ENCODE data around the gene ADNP2.

ADNP2 gene

DNA sequence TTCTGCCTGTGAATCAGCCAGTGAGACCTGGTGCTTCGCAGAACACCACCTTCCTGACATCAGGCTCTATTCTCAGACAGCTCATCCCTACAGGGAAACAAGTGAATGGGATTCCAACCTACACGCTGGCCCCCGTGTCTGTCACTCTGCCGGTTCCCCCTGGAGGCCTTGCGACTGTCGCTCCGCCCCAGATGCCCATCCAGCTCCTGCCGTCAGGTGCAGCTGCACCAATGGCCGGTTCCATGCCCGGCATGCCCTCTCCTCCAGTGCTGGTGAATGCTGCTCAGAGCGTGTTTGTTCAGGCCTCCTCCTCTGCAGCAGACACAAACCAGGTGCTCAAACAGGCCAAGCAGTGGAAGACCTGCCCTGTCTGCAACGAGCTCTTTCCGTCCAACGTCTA lies 28.1 kb downstream of the ADNP2 start:
- no peak for TF ChIP-seq ZNF792 (tag by site-specific recombination; IDR thresholded peaks at IDR 0.05)
- TF ChIP-seq GLIS1 (tag by site-specific recombination; IDR thresholded peaks at IDR 0.05): no peak
- TF ChIP-seq ZNF645 (tag by site-specific recombination; IDR thresholded peaks at IDR 0.05): no peak
- no peak for TF ChIP-seq ZNF580 (tag by site-specific recombination; IDR thresholded peaks at IDR 0.05)
- TF ChIP-seq ZNF112 (tag by site-specific recombination; IDR thresholded peaks at IDR 0.05): no peak
- TF ChIP-seq ZNF302 (tag by site-specific recombination; IDR thresholded peaks at IDR 0.05; ENCODE audit: low read depth): no peak
- no peak for TF ChIP-seq ZNF114 (tag by site-specific recombination; IDR thresholded peaks at IDR 0.05)
- no peak for TF ChIP-seq ZNF202 (tag by site-specific recombination; IDR thresholded peaks at IDR 0.05; ENCODE audit: borderline replicate concordance)
- no peak for TF ChIP-seq ZNF354C (tag by site-specific recombination; IDR thresholded peaks at IDR 0.05; ENCODE audit: borderline replicate concordance, low read depth)
- no peak for TF ChIP-seq ZNF426 (tag by site-specific recombination; IDR thresholded peaks at IDR 0.05)
- TF ChIP-seq ZSCAN23 (tag by site-specific recombination; IDR thresholded peaks at IDR 0.05): no peak
- TF ChIP-seq, protein P1, sequence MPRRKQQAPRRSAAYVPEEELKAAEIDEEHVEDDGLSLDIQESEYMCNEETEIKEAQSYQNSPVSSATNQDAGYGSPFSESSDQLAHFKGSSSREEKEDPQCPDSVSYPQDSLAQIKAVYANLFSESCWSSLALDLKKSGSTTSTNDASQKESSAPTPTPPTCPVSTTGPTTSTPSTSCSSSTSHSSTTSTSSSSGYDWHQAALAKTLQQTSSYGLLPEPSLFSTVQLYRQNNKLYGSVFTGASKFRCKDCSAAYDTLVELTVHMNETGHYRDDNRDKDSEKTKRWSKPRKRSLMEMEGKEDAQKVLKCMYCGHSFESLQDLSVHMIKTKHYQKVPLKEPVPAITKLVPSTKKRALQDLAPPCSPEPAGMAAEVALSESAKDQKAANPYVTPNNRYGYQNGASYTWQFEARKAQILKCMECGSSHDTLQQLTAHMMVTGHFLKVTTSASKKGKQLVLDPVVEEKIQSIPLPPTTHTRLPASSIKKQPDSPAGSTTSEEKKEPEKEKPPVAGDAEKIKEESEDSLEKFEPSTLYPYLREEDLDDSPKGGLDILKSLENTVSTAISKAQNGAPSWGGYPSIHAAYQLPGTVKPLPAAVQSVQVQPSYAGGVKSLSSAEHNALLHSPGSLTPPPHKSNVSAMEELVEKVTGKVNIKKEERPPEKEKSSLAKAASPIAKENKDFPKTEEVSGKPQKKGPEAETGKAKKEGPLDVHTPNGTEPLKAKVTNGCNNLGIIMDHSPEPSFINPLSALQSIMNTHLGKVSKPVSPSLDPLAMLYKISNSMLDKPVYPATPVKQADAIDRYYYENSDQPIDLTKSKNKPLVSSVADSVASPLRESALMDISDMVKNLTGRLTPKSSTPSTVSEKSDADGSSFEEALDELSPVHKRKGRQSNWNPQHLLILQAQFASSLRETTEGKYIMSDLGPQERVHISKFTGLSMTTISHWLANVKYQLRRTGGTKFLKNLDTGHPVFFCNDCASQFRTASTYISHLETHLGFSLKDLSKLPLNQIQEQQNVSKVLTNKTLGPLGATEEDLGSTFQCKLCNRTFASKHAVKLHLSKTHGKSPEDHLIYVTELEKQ (tag by site-specific recombination; IDR thresholded peaks at IDR 0.05; ENCODE audit: borderline replicate concordance): no peak
- TF ChIP-seq, protein P2, sequence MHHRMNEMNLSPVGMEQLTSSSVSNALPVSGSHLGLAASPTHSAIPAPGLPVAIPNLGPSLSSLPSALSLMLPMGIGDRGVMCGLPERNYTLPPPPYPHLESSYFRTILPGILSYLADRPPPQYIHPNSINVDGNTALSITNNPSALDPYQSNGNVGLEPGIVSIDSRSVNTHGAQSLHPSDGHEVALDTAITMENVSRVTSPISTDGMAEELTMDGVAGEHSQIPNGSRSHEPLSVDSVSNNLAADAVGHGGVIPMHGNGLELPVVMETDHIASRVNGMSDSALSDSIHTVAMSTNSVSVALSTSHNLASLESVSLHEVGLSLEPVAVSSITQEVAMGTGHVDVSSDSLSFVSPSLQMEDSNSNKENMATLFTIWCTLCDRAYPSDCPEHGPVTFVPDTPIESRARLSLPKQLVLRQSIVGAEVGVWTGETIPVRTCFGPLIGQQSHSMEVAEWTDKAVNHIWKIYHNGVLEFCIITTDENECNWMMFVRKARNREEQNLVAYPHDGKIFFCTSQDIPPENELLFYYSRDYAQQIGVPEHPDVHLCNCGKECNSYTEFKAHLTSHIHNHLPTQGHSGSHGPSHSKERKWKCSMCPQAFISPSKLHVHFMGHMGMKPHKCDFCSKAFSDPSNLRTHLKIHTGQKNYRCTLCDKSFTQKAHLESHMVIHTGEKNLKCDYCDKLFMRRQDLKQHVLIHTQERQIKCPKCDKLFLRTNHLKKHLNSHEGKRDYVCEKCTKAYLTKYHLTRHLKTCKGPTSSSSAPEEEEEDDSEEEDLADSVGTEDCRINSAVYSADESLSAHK (tag by site-specific recombination; IDR thresholded peaks at IDR 0.05): no peak
- no peak for TF ChIP-seq ZBTB21 (tag by site-specific recombination; IDR thresholded peaks at IDR 0.05)
- TF ChIP-seq, protein P3, sequence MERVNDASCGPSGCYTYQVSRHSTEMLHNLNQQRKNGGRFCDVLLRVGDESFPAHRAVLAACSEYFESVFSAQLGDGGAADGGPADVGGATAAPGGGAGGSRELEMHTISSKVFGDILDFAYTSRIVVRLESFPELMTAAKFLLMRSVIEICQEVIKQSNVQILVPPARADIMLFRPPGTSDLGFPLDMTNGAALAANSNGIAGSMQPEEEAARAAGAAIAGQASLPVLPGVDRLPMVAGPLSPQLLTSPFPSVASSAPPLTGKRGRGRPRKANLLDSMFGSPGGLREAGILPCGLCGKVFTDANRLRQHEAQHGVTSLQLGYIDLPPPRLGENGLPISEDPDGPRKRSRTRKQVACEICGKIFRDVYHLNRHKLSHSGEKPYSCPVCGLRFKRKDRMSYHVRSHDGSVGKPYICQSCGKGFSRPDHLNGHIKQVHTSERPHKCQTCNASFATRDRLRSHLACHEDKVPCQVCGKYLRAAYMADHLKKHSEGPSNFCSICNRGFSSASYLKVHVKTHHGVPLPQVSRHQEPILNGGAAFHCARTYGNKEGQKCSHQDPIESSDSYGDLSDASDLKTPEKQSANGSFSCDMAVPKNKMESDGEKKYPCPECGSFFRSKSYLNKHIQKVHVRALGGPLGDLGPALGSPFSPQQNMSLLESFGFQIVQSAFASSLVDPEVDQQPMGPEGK (tag by site-specific recombination; IDR thresholded peaks at IDR 0.05): no peak
- TF ChIP-seq, protein P4, sequence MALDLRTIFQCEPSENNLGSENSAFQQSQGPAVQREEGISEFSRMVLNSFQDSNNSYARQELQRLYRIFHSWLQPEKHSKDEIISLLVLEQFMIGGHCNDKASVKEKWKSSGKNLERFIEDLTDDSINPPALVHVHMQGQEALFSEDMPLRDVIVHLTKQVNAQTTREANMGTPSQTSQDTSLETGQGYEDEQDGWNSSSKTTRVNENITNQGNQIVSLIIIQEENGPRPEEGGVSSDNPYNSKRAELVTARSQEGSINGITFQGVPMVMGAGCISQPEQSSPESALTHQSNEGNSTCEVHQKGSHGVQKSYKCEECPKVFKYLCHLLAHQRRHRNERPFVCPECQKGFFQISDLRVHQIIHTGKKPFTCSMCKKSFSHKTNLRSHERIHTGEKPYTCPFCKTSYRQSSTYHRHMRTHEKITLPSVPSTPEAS (tag by site-specific recombination; IDR thresholded peaks at IDR 0.05): no peak
- TF ChIP-seq ZBTB44 (tag by site-specific recombination; IDR thresholded peaks at IDR 0.05): no peak
- no peak for TF ChIP-seq SP7 (tag by site-specific recombination; IDR thresholded peaks at IDR 0.05)
- Histone ChIP-seq H3K4me3 (ENCODE audit: low read depth, low read length) (no peak overlapping the region), H3K27ac (ENCODE audit: extremely low read depth, low read depth, low read length) (no peak overlapping the region), H3K4me1 (ENCODE audit: control insufficient read depth, insufficient read depth, low read length) (no peaks in the 10 kb centered on the region), H3K36me3 (ENCODE audit: control insufficient read depth in 2 of 2, insufficient read depth in 1 of 2, low read length in 2 of 2) (peaks cover 59 to 82% of the 10 kb centered on the region in 2 experiments), H3K9me3 (ENCODE audit: control insufficient read depth, insufficient read depth, low read depth, low read length) (no peaks in the 10 kb centered on the region)
- CTCF ChIA-PET: interaction anchor here (0.9 to 1.2 kb wide), 2 partner anchors 17 to 25 kb away, joined by 4 to 8 read pairs; no protein-coding TSS in a partner anchor
- POLR2A ChIA-PET: no interaction called here

Measured in HEK293 (cell line).